MCF 10A (cell line): ENCODE results near the gene EMP2. TPM values are rescaled to one million over a fixed set of nuclear protein-coding genes. Genes with fewer than 3 reads are reported as not detected.

Experiments
- BruUV-seq: library from RNA; stranded (reverse); fragments of 400-500 nt; replicated peaks from 2 replicates; lab custom pipeline; 2021; lab: Mats Ljungman, UMichigan
- CTCF ChIA-PET: fragments of 300-600 bp; sonication (Branson Sonifier 250); formaldehyde crosslinking; extraction: SDS; loops from one replicate; lab custom pipeline; 2021; ENCODE audit warnings: antibody characterized with exemption, inconsistent platforms; lab: Yijun Ruan, JAX
- POLR2A ChIA-PET: fragments of 300-600, 350-650 bp; sonication (Branson Sonifier 250); formaldehyde crosslinking; extraction: SDS; loops from one replicate; lab custom pipeline; 2020; ENCODE audit warnings: antibody characterized with exemption, inconsistent platforms; lab: Yijun Ruan, JAX
- DNase-seq: peaks from one replicate; pipeline ENCODE4 v3.0.0-alpha.2; 2018; ENCODE audit not compliant: unreplicated experiment
- H3K27ac Mint-ChIP-seq: one replicate; pipeline ENCODE4 v1.8.0; 2022; ENCODE audit warnings: mild to moderate bottlenecking, low read depth, mixed read lengths; ENCODE audit not compliant: unreplicated experiment
- H3K27me3 Mint-ChIP-seq: one replicate; pipeline ENCODE4 v1.8.0; 2022; ENCODE audit warnings: mixed read lengths; ENCODE audit not compliant: insufficient read depth, unreplicated experiment
- H3K36me3 Mint-ChIP-seq: one replicate; pipeline ENCODE4 v1.8.0; 2022; ENCODE audit warnings: mild to moderate bottlenecking, moderate library complexity, mixed read lengths; ENCODE audit not compliant: insufficient read depth, unreplicated experiment
- H3K4me1 Mint-ChIP-seq: one replicate; pipeline ENCODE4 v1.8.0; 2022; ENCODE audit warnings: mixed read lengths; ENCODE audit not compliant: insufficient read depth, unreplicated experiment
- H3K4me3 Mint-ChIP-seq: one replicate; pipeline ENCODE4 v1.8.0; 2022; ENCODE audit warnings: mild to moderate bottlenecking, moderate library complexity, mixed read lengths; ENCODE audit not compliant: unreplicated experiment
- H3K9me3 Mint-ChIP-seq: one replicate; pipeline ENCODE4 v1.8.0; 2022; ENCODE audit warnings: mixed read lengths; ENCODE audit not compliant: unreplicated experiment
- CTCF ChIP-seq: fragments of 200-600 bp; IDR thresholded peaks from one replicate; pipeline ENCODE4 v1.8.0; 2022; ENCODE audit warnings: antibody characterized with exemption, mild to moderate bottlenecking; ENCODE audit not compliant: unreplicated experiment
- intact Hi-C: fragments of 100-400 bp; cut with micrococcal nuclease; formaldehyde crosslinking; loops from 2 replicates; pipeline ENCODE4 v1.14.1; 2022
- total RNA-seq: library from RNA; stranded (reverse); gene quantifications from 2 replicates; pipeline ENCODE4 v1.2.3, GENCODE V29; 2022

The EMP2 gene
- total RNA-seq, 1 experiment from 2014 or later = 4.8 TPM

GRCh38 chr16:10520869-10521578 lies 59.4 kb downstream of the EMP2 start:
- H3K36me3 Mint-ChIP-seq = no peaks in the 10 kb centered on the region
- POLR2A ChIA-PET = interaction anchor here (0.6 kb wide), 1 partner anchor 1456 kb away, joined by 3 read pairs; no protein-coding TSS in a partner anchor
- no peaks in the 10 kb centered on the region for H3K4me1 Mint-ChIP-seq
- no peaks in the 10 kb centered on the region for H3K27me3 Mint-ChIP-seq
- CTCF ChIA-PET = interaction anchor here (0.7 to 4.5 kb wide), 21 partner anchors 7 to 1263 kb away, joined by 3 to 26 read pairs (median 3); partner anchors contain the start of gene EMP2
- no peak overlapping the region for H3K27ac Mint-ChIP-seq
- no TSS peak for BruUV-seq
- no peak for DNase-seq
- TF ChIP-seq CTCF = no peak
- H3K9me3 Mint-ChIP-seq = no peaks in the 10 kb centered on the region
- H3K4me3 Mint-ChIP-seq = no peak overlapping the region
- intact Hi-C loops = no loop called here

- intact Hi-C loops = no loop called here
- Mint-ChIP-seq H3K4me3 (no peak overlapping the region), H3K27me3 (no peaks in the 10 kb centered on the region), H3K27ac (no peak overlapping the region), H3K9me3 (no peaks in the 10 kb centered on the region), H3K36me3 (no peaks in the 10 kb centered on the region), H3K4me1 (no peaks in the 10 kb centered on the region)
- POLR2A ChIA-PET = no interaction called here
- no peak for DNase-seq
- TF ChIP-seq CTCF = no peak
- CTCF ChIA-PET = interaction anchor here (0.6 to 4.5 kb wide), 13 partner anchors 11 to 949 kb away, joined by 3 to 26 read pairs (median 3); partner anchors contain the start of gene EMP2
- no TSS peak for BruUV-seq
Observed at GRCh38 chr16:10519929-10520868, 60.2 kb downstream of the EMP2 start.

GRCh38 chr16:10519297-10519696 lies 61.1 kb downstream of the EMP2 start:
- no peak for DNase-seq
- no peaks in the 10 kb centered on the region for H3K9me3 Mint-ChIP-seq
- H3K27ac Mint-ChIP-seq = no peak overlapping the region
- no peaks in the 10 kb centered on the region for H3K36me3 Mint-ChIP-seq
- peaks cover 6% of the 10 kb centered on the region for H3K4me1 Mint-ChIP-seq
- intact Hi-C loops = no loop called here
- H3K27me3 Mint-ChIP-seq = no peaks in the 10 kb centered on the region
- TF ChIP-seq CTCF = no peak
- CTCF ChIA-PET = interaction anchor here (0.6 kb wide), 1 partner anchor 174 kb away, joined by 3 read pairs; no protein-coding TSS in a partner anchor
- POLR2A ChIA-PET = no interaction called here
- H3K4me3 Mint-ChIP-seq = no peak overlapping the region
- BruUV-seq = no TSS peak
